Ovary (tissue), 9 donors: ENCODE measurements around the gene COL27A1. TPM values are rescaled to one million over a fixed set of nuclear protein-coding genes. Genes with fewer than 3 reads are reported as not detected.

ENCODE experiments used
- DNase-seq, 5 donors: peaks; one replicate each; pipeline ENCODE4 v3.0.0-alpha.2; 2019 to 2020
- H3K27ac ChIP-seq, 2 donors: fragments of 200-600 bp; one replicate each; pipeline versions ENCODE4 v1.5.1 to v1.8.0; 2019 to 2022
- H3K27me3 ChIP-seq: fragments of 200-600 bp; one replicate; pipeline ENCODE4 v1.8.0; 2022
- H3K36me3 ChIP-seq: fragments of 200-600 bp; sonication (generic); one replicate; pipeline ENCODE4 v1.5.1; 2019
- H3K4me1 ChIP-seq: one replicate; pipeline ENCODE4 v1.8.1; 2013; ENCODE audit warnings: mild to moderate bottlenecking, moderate library complexity; ENCODE audit not compliant: insufficient read depth
- H3K4me3 ChIP-seq: fragments of 200-600 bp; sonication (generic); one replicate; pipeline ENCODE4 v1.5.1; 2017
- H3K9me3 ChIP-seq, 2 donors: fragments of 200-600 bp in 1 of 2; sonication (generic) in 1 of 2; one replicate each; pipeline versions ENCODE4 v1.5.1 to v1.8.1; 2013 to 2019; ENCODE audit warnings: mild to moderate bottlenecking in 1 of 2, moderate library complexity in 1 of 2
- CTCF ChIP-seq, 3 donors: fragments of 450-650 bp in 2 of 3; fragments of 200-600 bp in 1 of 3; IDR thresholded peaks; one replicate each; pipeline versions ENCODE4 v1.5.1 to v1.8.0; 2016 to 2022; ENCODE audit warnings: antibody characterized with exemption in 3 of 3, mild to moderate bottlenecking in 1 of 3
- EP300 ChIP-seq: sonication (generic); formaldehyde crosslinking; IDR thresholded peaks from one replicate; pipeline ENCODE4 v1.6.1; 2017; ENCODE audit warnings: antibody characterized with exemption
- POLR2A ChIP-seq: fragments of 450-650 bp; IDR thresholded peaks from one replicate; pipeline ENCODE4 v1.6.1; 2017; ENCODE audit warnings: antibody characterized with exemption, mild to moderate bottlenecking, moderate library complexity
- WGBS, 3 donors: extraction: QIAGEN DNeasy Blood & Tissue Kit in 1 of 3; methylation state at CpG; one replicate each; pipeline versions ENCODE4 v1.1.5 to v1.1.7; 2013 to 2017; 5-methylcytosine and 5-hydroxymethylcytosine counted together
- intact Hi-C, 4 donors: fragments of 100-400 bp; cut with DNase I; formaldehyde crosslinking; loops; one replicate each; pipeline versions ENCODE4 v1.11.0 to v1.15.1; 2022 to 2023
- polyA plus RNA-seq, 2 donors: library from polyadenylated mRNA; stranded (reverse); fragments of 200-250 nt in 1 of 2; fragments of 350-450 nt in 1 of 2; fragmentation: Illumina TruSeq in 1 of 2; extraction: RNeasy Lipid Tissue Mini Kit (QIAGEN cat#74804) in 1 of 2; gene quantifications; one replicate each; pipeline ENCODE4 v1.2.3, GENCODE V29; 2013 to 2014
- total RNA-seq, 7 donors: library from RNA; depleted of rRNA in 2 of 7; stranded (reverse); fragments of >200 nt in 2 of 7; fragmentation: NEBNext Ultra II Directional in 3 of 7; extraction: Animal tissue kit (Norgen Biotek cat#: 25700) in 3 of 7; gene quantifications; one replicate each; pipeline versions ENCODE4 v1.1.0 to v1.2.4, GENCODE V29; 2016 to 2023
- donor health status: DM: no; HTN: no; CAD: no; lungs with moderate emphysema.
- donor health status: DM: no; HTN: no; CAD: no.
- donor health status: Bipolar disorder and iron deficiency.
- donor health status: DM: yes; HTN: yes; CAD: no.
- donor health status: DM: no; HTN: no; CAD: no.
- donor health status: DM: yes; HTN: yes; CAD: no.

Gene COL27A1
- total and polyA plus RNA-seq, 9 donors, result 5.2 to 91.2 (median 16.8) TPM

- H3K9me3 ChIP-seq, result no peaks in the 10 kb centered on the region
- 38 to 49% (median 42%) methylated on average over 2 of the region's 2 CpGs for WGBS, 3 donors
- no peak for DNase-seq
- H3K27me3 ChIP-seq, result no peaks in the 10 kb centered on the region
- no peaks in the 10 kb centered on the region for H3K36me3 ChIP-seq
- H3K4me3 ChIP-seq, result no peak overlapping the region
- H3K27ac ChIP-seq, result no peak overlapping the region
- no peaks in the 10 kb centered on the region for H3K4me1 ChIP-seq
- TF ChIP-seq POLR2A (no peak), CTCF (IDR thresholded peaks at IDR 0.05) (no peak), EP300 (no peak)
- intact Hi-C loops, result no loop called here
Measured at GRCh38 chr9:114114364-114114763, 41.0 kb upstream of the COL27A1 start.

GRCh38 chr9:114115654-114116125 lies 39.6 kb upstream of the COL27A1 start:
- no peaks in the 10 kb centered on the region for H3K27me3 ChIP-seq
- no peak overlapping the region for H3K4me3 ChIP-seq
- intact Hi-C loops, result no loop called here
- no peak for DNase-seq
- H3K4me1 ChIP-seq, result no peaks in the 10 kb centered on the region
- WGBS, 3 donors, result 78 to 86% (median 79%) methylated on average over 9 of the region's 9 CpGs
- H3K9me3 ChIP-seq, result no peaks in the 10 kb centered on the region
- H3K36me3 ChIP-seq, result no peaks in the 10 kb centered on the region
- H3K27ac ChIP-seq, result no peak overlapping the region
- no peak for TF ChIP-seq POLR2A
- no peak for TF ChIP-seq CTCF (IDR thresholded peaks at IDR 0.05)
- no peak for TF ChIP-seq EP300

- H3K4me3 ChIP-seq, result no peak overlapping the region
- H3K9me3 ChIP-seq, result no peaks in the 10 kb centered on the region
- H3K27ac ChIP-seq, result no peak overlapping the region
- intact Hi-C loops, result no loop called here
- no peaks in the 10 kb centered on the region for H3K4me1 ChIP-seq
- DNase-seq, result no peak
- WGBS, 3 donors, result 72 to 75% (median 73%) methylated on average over 12 of the region's 12 CpGs
- no peaks in the 10 kb centered on the region for H3K27me3 ChIP-seq
- H3K36me3 ChIP-seq, result no peaks in the 10 kb centered on the region
- no peak for TF ChIP-seq POLR2A
Measured at GRCh38 chr9:114116126-114116747, 39.1 kb upstream of the COL27A1 start.

- H3K27me3 ChIP-seq, result no peaks in the 10 kb centered on the region
Measured at GRCh38 chr9:114117614-114117995, 37.7 kb upstream of the COL27A1 start.

More at GRCh38 chr9:114117614-114117995, 37.7 kb upstream of the COL27A1 start:
- Histone ChIP-seq H3K9me3 (no peaks in the 10 kb centered on the region), H3K4me3 (no peak overlapping the region), H3K27ac (no peak overlapping the region), H3K36me3 (no peaks in the 10 kb centered on the region), H3K4me1 (no peaks in the 10 kb centered on the region)
- no peak for DNase-seq
- no peak for TF ChIP-seq EP300
- no peak for TF ChIP-seq POLR2A
- TF ChIP-seq CTCF (IDR thresholded peaks at IDR 0.05), result no peak
- intact Hi-C loops, result no loop called here
- 92 to 96% (median 92%) methylated on average over 7 of the region's 7 CpGs for WGBS, 3 donors
